ENCODE results near the gene ZDHHC14. TPM values are rescaled to one million over a fixed set of nuclear protein-coding genes. Genes with fewer than 3 reads are reported as not detected.
A peak's percentile ranks its signal among the peaks of the same experiment; 100 is the strongest.

ZDHHC14 gene
- total and polyA plus RNA-seq, 2 of the 8 experiments (the other 6 are each of a cell fraction or from before 2014, with no cell fraction given) = 2.9 to 5.3 TPM

DNA sequence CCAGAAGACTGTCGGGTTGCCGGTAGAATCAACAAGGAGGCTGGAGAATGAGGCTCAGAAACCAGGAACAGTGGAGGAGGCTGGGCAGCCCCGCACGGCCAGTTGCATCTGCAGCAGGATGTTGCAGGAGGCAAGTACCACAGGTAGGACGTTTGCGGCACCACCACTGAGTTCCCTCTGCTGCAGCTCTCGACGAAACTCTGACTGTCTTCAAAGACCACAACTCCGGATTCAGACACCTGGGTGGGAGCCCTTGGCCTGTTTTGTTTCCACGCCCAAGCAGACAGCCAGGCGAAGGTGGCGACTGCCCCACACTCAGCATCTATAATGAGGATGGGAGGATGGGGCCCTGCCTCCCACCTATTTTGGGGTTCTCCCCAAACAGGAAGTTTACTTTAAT lies 218.2 kb downstream of the ZDHHC14 start:
- Histone ChIP-seq H3K27ac (ENCODE audit: low read depth, low read length) (no peak overlapping the region), H3K9ac (replicated peaks in 1 of 4; ENCODE audit: extremely low read depth in 1 of 4, low read depth in 3 of 4, low read length in 3 of 4) (no peak overlapping the region), H2BK5ac (ENCODE audit: low read depth, low read length) (peak overlapping the region; percentile 37; the same call in 1 of the 2 replicates), H2AK5ac (ENCODE audit: low read depth, low read length) (no peak overlapping the region), H4K8ac (ENCODE audit: extremely low read depth, insufficient read depth, low read length) (no peak overlapping the region), H2BK15ac (ENCODE audit: low read length) (no peak overlapping the region), H3K4me3 (ENCODE audit: extremely low read depth in 1 of 4, insufficient read depth in 2 of 4, low read depth in 3 of 4, low read length in 4 of 4) (no peak overlapping the region), H3K23me2 (ENCODE audit: low read depth, low read length) (no peaks in the 10 kb centered on the region), H3K79me1 (ENCODE audit: low read depth, low read length) (no peaks in the 10 kb centered on the region), H2AFZ (ENCODE audit: low read length) (no peak overlapping the region), H2BK120ac (replicated peaks; ENCODE audit: low read depth, low read length) (no peak overlapping the region), H4K5ac (ENCODE audit: insufficient read length, low read depth, low read length) (no peak overlapping the region), H3K56ac (replicated peaks; ENCODE audit: insufficient read length, low read depth, low read length) (no peak overlapping the region), H3K79me2 (ENCODE audit: control insufficient read depth in 1 of 2, insufficient read depth in 2 of 2, low read length in 2 of 2) (no peaks in the 10 kb centered on the region), H3K14ac (ENCODE audit: insufficient read length) (no peak overlapping the region), H3K27me3 (replicated peaks in 1 of 4; ENCODE audit: control insufficient read depth in 3 of 4, extremely low read depth in 1 of 4, insufficient read depth in 3 of 4, low read length in 3 of 4) (no peaks in the 10 kb centered on the region), H4K20me1 (replicated peaks in 1 of 2; ENCODE audit: control insufficient read depth in 1 of 2, insufficient read depth in 2 of 2, low read length in 2 of 2) (no peaks in the 10 kb centered on the region), H3K23ac (ENCODE audit: insufficient read length) (no peak overlapping the region), H2BK20ac (ENCODE audit: low read length) (0 out of 2 replicates have a peak overlapping the region, but pooled peaks have one; percentile 24), H3K4me1 (replicated peaks in 1 of 4; ENCODE audit: control insufficient read depth in 3 of 4, insufficient read depth in 4 of 4, low read length in 3 of 4) (peaks cover 0 to 2% (median 0%) of the 10 kb centered on the region in 4 experiments; a peak in 1 of 7 replicates), H4K91ac (replicated peaks; ENCODE audit: insufficient read length, low read length) (no peak overlapping the region), H2BK12ac (ENCODE audit: low read depth, low read length) (no peak overlapping the region), H3K4me2 (ENCODE audit: insufficient read depth in 1 of 2, low read depth in 2 of 2, low read length in 2 of 2) (no peak overlapping the region), H3K4ac (replicated peaks; ENCODE audit: insufficient read length, low read depth, low read length) (no peak overlapping the region), H3K18ac (ENCODE audit: extremely low read depth, low read length) (no peak overlapping the region), H3K36me3 (ENCODE audit: control insufficient read depth in 2 of 4, insufficient read depth in 4 of 4, low read length in 3 of 4) (no peaks in the 10 kb centered on the region), H3K9me3 (ENCODE audit: insufficient read depth in 2 of 2, low read depth in 1 of 2, low read length in 1 of 2) (no peaks in the 10 kb centered on the region)
- no peak for FAIRE-seq
- 90% methylated on average over 12 of the region's 12 CpGs; no CpG with 5 or more reads in 1 of the 2 experiments for WGBS, 2 experiments (ENCODE audit: extremely low coverage in 1 of 2, insufficient coverage in 1 of 2, insufficient read length in 1 of 2, insufficient replicate concordance in 2 of 2, low coverage in 1 of 2, low lambda C conversion rate in 2 of 2, missing lambda C conversion rate in 1 of 2)
- ChIA-PET CTCF (ENCODE audit: partially characterized antibody) (interaction anchor here (1.2 kb wide), 1 partner anchor 13 kb away, joined by 5 read pairs; no protein-coding TSS in a partner anchor), POLR2A (ENCODE audit: partially characterized antibody) (no interaction called here)
- DNase-seq (ENCODE audit: low read depth in 1 of 2, low spot score in 2 of 2) = no peak
- TF ChIP-seq CREB1 (IDR thresholded peaks at IDR 0.05) (no peak), SAP30 (IDR thresholded peaks at IDR 0.05; ENCODE audit: insufficient read depth, insufficient replicate concordance, low read length) (no peak), JUN (IDR thresholded peaks at IDR 0.05; ENCODE audit: low read depth, low read length) (no peak), CHD1 (IDR thresholded peaks at IDR 0.05; ENCODE audit: low read depth, low read length) (no peak), YY1 (IDR thresholded peaks at IDR 0.05; ENCODE audit: low read depth, low read length) (no peak), HDAC2 (IDR thresholded peaks at IDR 0.05; ENCODE audit: borderline replicate concordance in 1 of 2, low read depth in 2 of 2, low read length in 2 of 2) (no peak), SP2 (IDR thresholded peaks at IDR 0.05; ENCODE audit: low read length) (no peak), GABPA (IDR thresholded peaks at IDR 0.05; ENCODE audit: borderline replicate concordance, insufficient read depth, low read length) (no peak), BRCA1 (IDR thresholded peaks at IDR 0.05; ENCODE audit: low read depth, low read length) (no peak), TBP (IDR thresholded peaks at IDR 0.05; ENCODE audit: low read depth, low read length) (no peak), NRF1 (IDR thresholded peaks at IDR 0.05; ENCODE audit: low read depth, low read length) (no peak), TAF1 (IDR thresholded peaks at IDR 0.05; ENCODE audit: low read depth, low read length) (no peak), KDM1A (IDR thresholded peaks at IDR 0.05; ENCODE audit: borderline replicate concordance, low read length) (no peak), TEAD4 (IDR thresholded peaks at IDR 0.05; ENCODE audit: low read depth, low read length) (no peak), GTF2F1 (IDR thresholded peaks at IDR 0.05; ENCODE audit: borderline replicate concordance, low read depth, low read length) (no peak)
